HG02798 (cell line): ENCODE measurements around the gene ILKAP.

Experiments used
- ATAC-seq: cut with Tn5 transposase; IDR thresholded peaks from one replicate; pipeline ENCODE4 v1.9.1; 2021; ENCODE audit warnings: mild to moderate bottlenecking; ENCODE audit not compliant: unreplicated experiment, poor library complexity

ILKAP gene

DNA sequence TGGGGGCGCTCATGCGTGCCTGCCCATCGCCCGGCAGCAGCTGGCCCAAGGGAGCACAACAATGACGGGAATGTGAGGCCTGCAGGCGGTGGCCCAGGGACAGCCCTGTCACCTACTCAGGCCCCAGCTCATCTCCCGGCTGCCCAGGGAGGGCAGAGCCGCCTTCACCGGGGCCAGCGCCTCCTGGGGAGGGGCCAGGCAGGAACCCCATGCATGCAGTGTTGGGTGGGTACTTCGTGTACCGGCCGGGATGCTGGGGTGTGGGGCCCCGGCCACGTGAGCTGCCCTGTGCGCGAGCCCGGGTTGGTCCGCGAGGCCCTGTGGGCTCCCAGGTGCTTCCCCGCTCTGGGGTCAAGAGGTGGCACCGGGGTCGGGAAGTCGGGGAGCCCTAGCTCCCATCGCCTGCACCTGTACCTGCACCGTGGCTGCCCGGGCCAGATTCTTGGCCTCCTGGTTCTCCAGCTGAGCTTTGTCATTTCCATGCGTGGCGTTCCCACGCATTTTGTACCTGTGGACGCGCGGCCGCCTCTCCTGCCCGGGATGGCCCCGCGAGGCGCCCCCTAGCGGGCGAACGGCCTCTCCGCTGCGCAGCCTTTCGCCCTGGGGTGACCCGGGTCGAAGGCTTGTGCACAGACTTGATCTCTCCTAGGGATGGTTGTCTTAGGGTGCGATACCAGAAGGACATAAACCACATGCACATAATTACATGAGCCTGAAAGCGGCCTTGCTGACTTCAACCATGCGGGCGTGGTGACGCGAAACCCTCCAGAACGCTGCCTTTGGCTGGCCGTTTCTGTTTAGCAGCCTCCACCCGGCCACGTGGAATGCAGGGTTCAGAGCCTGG is 64.1 kb downstream of the ILKAP start:
- no peak for ATAC-seq

DNA sequence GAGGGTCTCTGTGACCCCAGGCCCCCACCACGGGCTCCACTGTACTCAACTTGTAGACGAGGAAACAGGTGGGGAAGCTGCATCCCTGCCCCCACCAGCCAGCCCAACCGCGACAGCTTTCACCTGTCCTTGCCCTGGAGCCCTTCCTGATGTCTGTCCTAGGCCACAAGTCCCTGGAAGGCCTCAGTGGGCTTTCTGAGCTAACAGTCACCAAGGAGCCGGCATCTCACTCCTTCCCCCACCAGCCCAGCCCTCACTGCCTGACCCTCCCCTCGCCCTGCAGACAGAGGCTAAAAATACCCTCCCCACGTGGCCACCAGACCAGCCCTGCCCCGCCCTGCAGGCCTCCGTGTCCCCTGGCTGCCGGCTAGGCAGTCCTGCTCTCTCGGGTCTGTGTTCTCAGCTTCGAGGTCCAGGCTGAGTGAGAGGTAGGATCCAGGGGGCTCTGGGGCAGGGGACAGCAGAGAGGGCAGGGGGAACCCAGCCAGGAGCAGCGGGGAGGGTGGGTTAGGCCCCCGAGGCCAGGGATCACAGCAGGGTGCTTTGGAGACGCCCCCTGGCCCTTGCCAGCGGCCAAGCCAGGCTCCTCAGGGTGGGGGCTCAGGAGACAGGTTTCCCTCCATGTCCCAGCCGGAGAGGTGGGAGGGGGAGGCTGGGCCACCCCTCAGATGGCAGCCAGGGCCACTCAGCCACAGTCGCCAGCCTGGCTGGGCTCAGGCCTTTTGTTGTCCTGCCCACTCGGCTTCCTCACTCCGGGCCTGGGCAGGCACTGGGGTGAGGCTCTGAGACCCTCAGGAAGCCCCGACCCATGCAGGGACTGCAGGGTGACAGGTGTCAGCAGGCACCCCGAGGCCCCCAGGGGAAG is 64.9 kb downstream of the ILKAP start, which contains the start of gene KLHL30:
Gene KLHL30, plus strand, starts transcription at position 338 of the 865 bp plus-strand sequence. CDS start 2,087 bp downstream, outside the sequence.
- ATAC-seq = no peak

DNA sequence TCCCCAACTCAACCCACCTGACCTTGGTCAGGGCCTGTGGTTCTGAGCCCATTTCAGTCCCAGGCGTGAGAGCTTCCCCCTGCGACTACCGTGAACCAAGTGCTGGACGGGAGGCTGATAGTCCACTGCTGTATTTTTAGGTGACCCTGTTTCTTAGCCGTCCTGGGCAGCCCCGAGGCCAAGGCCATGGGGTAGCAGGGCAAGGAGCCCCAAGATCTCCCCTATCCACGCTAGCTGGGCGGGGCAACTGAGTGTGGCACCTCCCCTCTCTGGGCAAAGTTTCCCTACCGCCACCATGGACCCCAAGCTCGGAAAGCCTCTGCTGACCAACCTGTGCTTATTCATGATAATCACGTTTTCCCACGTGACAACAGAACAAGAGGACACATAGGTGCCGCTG is 65.6 kb downstream of the ILKAP start:
- ATAC-seq = no peak

DNA sequence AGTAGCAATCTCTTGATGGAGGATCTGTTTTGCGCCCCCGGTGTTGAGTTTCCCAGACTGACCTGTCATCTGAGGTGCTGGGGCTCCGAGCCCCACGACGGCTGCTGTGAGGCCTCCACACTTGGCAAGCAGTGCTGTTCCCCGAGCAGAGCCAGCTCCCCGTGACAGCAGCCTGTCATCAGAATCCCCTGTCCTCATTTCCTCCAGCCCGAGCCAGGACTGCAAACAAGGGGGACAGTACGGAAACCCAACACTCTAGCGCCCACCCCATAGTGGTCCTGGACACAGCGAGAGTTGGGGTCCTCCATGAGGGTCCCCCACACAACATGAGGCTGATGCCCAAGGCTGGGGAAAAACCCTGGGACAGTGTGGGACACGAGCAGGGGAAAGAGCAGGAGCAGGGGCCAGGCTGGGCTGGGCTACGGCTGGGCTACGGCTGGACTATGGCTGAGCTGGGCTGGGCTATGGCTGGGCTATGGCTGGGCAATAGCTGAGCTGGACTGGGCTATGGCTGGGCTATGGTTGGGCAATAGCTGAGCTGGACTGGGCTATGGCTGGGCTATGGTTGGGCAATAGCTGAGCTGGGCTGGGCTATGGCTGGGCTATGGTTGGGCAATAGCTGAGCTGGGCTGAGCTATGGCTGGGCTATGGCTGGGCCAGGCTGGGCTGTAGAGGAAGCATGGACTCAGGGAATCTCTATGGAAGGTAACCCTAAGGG is 66.5 kb downstream of the ILKAP start:
- ATAC-seq = no peak

DNA sequence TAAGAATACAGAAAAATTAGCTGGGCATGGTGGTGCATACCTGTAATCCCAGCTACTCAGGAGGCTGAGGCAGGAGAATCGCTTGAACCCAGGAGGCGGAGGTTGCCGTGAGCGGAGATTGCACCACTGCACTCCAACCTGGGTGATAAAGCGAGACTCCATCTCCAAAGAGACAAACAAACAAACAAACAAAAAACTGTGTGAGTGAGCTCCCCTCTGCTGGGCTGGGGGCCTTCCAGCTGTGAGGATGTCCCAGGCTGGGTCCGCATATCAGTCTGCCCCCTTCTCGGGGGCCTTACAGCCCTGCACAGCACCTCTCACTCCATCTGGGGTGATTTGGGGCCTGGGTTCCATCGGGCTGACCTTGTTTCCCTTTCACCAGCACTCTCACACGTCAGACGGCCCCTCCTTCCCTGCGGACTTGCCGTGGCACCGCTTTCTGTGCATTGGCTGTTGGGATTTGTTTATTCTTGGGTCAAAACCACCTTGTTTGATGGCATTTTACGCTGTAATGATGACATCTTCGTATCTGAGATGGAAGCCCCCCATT is 67.8 kb downstream of the ILKAP start:
- ATAC-seq = no peak

DNA sequence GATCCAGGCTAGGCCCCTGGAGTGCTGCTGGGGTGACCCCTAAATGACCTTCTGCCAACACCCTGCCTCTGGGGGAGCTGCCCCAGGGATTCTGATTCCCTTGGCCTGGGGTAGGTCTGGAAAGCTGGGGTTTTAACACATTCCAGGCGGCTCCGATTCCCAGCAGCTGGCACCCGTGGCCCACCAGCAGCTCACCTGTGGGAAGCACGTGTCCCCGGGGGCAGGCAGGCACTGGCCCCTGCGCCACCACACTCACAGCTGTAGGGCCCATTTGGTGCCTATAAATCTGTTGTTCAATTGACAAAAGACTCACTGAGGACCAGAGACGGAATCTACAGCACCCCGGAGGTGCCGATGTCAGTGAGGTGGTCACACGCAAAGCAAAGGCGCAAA is 69.1 kb downstream of the ILKAP start:
- ATAC-seq = no peak

DNA sequence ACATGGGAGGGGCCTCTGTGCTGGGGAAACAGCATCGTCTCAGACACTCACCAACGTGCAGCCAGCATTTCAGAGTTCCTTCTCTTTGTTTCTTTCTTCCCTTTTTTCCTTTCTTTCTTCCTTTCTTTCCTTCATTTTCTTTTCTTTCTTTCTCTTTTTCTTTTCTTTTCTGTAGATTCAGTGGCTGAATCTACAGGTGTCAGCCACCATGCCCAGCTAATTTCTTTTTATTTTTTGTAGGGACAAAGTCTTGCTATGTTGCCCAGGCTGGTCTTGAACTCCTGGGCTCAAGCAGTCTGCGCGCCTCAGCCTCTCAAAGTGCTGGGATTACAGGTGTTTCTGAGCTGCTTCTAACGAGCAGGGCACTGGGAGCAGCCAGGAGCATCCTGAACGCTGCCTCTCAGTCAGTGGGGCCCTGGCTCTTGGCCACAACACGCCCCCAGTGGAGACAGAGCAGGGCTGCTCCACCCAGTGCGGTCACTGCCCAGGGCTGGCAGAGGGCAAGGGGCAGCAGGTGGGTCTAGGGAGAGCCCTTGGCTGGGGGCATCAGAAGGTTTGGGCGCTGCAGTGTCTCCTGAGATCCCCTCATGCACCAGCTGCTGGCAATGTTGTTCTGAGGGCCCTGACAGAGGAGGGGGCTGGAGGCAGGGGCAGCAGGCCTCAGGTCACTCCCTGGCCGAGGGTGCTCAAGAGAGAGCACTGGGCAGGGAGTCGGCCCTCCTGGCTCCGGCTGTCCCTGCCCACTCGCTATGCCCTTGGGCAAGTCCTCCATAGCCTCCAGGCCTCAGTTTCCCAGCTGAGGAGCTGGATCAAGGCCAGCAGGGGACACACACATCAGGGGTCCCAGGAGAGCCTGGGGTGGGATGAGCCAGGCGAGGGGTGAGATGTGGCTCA is 69.7 kb downstream of the ILKAP start:
- ATAC-seq = no peak

DNA sequence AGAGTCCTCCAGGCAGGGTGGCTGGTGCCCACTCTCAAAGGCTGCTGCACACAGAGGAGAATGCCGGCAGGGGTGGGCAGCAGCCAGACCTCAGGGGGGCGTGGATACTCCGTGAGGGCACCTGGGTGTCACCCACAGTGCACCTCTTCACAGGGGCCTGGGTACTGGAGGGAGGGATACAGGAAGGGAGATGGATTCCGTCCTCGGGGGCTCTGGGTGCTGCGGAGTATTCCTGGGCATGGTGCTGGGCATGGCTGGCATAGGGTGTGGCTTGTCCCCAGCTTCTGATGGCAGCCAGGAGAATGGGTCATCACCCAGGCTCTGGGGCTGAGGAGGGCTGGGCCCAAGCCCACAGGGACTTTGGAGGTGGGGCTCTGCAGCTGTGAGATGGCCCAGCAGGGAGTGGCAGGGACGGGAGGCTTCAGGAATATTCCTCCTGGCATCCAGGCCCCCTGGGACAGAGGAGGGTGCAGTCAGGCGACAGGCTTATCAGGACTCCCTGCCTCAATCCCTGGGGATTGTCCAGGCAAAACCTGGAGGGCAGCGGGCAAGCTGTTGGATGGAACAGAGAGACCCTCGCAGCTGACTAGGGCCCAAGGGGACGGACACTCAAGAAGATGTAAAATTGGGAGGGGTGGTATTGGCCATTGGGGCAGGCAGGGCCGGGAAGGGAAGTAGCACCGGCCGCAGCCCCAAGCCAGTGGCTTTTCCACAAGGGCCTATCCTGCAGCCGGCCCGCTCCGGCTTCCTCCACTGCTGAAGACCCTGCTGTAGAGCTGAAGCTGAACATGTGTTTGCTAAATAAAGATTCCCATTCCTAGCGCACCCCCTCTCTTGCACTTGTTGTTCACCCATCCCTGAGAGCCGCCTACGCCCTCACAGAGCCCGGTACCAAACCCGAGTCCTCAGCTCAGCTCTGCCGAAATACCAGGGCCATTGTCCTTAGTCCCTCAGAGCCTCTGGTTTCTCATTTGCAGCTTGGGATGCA is 70.7 kb downstream of the ILKAP start:
- ATAC-seq = no peak

DNA sequence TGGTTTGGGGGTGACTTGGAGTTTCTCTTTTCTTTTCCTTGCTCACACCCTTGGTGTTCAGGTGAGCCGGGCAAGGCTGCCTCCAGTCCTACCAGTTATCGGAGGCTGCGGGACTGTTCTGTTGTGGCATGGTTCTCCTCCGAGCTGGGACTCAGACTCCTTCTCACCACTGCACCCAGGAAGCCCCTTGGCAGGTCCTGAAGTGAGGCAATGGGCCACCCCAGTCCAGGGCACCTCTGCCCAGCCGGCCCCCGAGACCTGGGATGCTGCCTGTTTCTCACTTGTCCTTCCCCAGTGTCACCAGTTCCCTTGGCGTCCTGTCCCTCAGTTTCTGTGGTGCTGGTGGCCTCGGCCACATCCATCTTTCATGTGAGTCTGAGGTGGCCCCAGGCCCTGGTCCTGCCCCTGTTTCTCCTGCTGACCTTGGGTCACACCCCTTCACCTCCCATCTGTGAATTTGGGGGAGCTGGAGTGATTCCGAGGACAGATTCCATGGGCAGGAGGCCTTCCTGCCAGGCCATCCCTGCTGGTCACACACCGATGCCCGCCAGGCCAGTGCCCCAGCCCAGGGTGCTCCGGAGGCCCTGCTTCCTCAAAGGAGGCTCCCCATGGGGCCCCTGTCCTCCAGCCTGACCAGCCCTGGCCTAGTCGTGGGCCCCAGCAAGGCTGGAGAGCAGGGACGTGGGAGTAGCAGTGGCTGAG is 71.6 kb downstream of the ILKAP start:
- no peak for ATAC-seq

DNA sequence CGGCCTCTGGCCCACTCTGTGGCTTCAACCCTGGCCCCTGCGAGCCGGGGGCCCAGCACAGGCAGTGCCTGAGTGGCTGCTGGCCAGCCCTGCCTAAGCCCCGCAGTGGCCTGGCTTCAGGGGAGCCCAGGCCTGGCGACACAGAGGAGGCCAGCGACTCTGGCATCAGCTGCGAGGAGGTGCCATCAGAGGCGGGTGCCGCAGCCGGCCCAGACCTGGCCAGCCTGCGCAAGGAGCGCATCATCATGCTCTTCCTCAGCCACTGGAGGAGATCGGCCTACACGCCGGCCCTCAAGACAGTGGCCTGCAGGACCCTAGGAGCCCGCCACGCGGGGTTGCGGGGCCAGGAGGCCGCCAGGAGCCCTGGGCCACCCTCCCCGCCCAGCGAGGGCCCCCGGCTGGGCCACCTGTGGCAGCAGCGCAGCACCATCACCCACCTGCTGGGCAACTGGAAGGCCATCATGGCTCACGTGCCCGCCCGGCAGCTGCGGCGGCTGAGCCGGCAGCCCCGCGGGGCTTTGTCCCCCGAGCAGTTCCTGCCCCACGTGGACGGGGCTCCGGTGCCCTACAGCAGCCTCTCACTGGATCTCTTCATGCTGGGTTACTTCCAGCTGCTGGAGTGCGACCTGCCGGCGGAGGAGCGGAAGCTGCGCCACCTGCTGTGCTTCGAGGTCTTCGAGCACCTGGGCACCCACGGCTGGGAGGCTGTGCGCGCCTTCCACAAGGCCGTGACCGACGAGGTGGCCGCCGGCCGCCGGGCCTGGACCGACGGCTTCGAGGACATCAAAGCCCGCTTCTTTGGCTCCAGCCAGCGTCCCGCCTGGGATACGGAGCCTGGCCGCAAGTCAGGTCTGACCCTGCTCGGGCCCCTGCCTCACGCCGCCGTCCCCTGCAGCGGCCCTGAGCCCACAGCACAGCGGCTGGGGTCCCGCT is 72.5 kb downstream of the ILKAP start:
- ATAC-seq = no peak

DNA sequence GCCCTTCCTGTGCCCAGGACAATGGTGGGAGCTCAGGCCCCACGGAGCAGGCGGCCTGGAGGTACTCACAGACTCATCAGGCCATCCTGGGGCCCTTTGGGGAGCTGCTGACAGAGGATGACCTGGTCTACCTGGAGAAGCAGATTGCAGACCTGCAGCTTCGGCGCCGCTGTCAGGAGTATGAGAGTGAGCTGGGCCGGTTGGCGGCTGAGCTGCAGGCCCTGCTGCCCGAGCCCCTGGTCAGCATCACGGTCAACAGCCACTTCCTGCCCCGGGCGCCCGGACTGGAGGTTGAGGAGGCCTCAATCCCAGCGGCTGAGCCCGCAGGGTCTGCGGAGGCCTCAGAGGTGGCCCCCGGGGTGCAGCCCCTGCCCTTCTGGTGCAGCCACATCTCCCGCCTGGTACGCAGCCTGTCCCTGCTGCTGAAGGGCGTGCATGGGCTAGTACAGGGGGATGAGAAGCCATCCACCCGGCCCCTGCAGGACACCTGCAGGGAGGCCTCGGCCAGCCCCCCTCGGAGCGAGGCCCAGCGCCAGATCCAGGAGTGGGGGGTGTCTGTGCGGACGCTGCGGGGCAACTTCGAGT is 73.3 kb downstream of the ILKAP start:
- ATAC-seq = no peak

DNA sequence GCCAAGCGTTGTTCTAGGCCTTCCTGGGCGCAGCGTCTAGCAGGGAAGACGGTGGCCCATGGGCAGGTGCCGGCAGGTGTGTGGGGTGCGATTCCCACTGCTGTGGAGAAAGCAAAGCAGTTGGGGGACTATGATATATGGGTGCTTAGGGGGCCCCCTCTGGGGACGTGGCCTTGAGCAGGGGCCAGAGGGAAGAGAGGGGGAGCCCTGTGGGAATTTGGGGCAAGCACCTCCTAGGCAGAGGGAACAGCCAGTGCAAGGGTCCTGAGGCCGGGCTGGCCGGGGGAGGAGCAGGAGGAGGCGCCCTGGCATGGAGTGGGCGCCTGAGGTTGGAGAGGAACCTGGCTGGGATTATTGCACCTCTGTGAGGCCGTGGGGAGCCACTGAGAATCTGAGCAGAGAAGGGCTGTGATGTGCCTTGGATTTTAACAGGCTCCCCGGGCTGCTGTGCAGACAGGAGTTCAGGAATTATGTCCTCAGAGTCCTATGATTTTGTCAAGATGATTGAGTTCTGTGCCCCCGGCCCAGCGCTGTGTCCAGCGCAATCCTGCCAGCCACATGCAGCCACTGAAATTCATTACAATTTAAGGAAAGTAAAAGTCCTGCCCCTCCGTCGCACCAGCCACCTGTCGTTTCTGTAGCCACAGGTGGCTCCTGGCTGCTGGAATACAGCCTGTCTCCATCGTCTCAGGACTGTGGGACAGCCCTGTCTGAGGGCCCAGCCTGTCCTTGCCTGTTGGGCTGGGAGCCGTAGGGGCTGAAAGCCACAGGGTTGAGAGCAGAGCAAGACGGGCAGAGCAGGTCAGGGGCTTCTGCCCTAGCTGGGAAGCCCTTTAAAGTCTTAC is 74.1 kb downstream of the ILKAP start:
- ATAC-seq = no peak

DNA sequence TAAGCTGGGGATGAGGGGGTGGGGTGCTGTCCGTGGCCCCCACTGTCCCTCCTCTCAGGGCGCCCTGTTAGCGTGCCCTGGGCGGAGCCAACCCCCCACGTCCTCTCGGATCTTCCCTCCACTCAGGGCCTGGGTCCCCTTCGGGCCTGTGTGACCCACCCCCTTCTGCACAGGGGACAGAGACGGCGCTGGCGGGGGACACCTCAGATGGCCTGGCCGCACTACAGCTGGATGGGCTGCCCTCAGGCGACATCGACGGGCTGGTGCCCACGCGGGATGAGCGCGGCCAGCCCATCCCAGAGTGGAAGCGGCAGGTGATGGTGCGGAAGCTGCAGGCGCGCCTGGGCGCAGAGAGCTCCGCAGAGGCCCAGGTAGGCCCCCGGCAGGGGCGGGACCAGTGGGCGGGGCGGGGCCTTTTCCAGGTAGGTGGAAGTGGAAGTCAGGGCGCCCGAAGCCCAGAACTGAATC is 74.9 kb downstream of the ILKAP start:
- no peak for ATAC-seq

DNA sequence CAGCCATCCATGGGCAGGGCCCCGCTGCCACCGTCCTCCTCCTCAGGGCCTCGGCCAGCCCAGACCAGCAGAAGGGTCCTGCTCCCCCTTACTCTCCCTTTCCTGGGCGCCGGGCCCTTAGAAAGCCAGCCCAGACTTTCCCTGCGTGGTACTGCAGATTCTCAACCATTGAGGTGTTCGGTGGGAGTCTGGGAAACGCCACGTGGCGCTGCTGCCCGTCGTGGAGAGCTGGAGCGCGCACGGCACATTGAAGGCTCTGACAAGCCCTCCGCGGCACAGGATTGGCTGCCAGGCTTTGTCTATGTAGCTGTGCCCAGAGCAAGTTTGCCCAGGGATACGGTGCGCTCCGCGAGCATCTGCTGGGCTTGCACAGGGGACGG is 75.4 kb downstream of the ILKAP start:
- no peak for ATAC-seq
